Measurements from ENCODE around the gene FBRS.

- TF ChIP-seq CTCF (tag by site-specific recombination; IDR thresholded peaks at IDR 0.05) (peak; percentile 95), ZNF19 (tag by site-specific recombination; IDR thresholded peaks at IDR 0.05; ENCODE audit: low read depth) (no peak), ZFP3 (tag by site-specific recombination; IDR thresholded peaks at IDR 0.05; ENCODE audit: low read depth) (no peak), ZBTB26 (tag by site-specific recombination; optimal IDR thresholded peaks at IDR 0.05) (peak; percentile 27), KLF9 (tag by site-specific recombination; IDR thresholded peaks at IDR 0.05; ENCODE audit: low read depth) (no peak), PBX3 (CRISPR knock-in tag; IDR thresholded peaks at IDR 0.05) (no peak), SP2 (tag by site-specific recombination; IDR thresholded peaks at IDR 0.05) (no peak)
- TF ChIP-seq, protein P1, sequence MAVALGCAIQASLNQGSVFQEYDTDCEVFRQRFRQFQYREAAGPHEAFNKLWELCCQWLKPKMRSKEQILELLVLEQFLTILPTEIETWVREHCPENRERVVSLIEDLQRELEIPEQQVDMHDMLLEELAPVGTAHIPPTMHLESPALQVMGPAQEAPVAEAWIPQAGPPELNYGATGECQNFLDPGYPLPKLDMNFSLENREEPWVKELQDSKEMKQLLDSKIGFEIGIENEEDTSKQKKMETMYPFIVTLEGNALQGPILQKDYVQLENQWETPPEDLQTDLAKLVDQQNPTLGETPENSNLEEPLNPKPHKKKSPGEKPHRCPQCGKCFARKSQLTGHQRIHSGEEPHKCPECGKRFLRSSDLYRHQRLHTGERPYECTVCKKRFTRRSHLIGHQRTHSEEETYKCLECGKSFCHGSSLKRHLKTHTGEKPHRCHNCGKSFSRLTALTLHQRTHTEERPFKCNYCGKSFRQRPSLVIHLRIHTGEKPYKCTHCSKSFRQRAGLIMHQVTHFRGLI (tag by site-specific recombination; IDR thresholded peaks at IDR 0.05) = no peak
- TF ChIP-seq, protein P2, sequence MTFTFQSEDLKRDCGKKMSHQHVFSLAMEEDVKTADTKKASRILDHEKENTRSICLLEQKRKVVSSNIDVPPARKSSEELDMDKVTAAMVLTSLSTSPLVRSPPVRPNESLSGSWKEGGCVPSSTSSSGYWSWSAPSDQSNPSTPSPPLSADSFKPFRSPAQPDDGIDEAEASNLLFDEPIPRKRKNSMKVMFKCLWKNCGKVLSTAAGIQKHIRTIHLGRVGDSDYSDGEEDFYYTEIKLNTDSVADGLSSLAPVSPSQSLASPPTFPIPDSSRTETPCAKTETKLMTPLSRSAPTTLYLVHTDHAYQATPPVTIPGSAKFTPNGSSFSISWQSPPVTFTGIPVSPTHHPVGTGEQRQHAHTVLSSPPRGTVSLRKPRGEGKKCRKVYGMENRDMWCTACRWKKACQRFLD (tag by site-specific recombination; IDR thresholded peaks at IDR 0.05) = no peak
Measured at GRCh38 chr16:30615358-30616091, 42.7 kb upstream of the FBRS start.

Measured in HEK293 (cell line).